ENCODE data around the gene OR2G2. TPM values are rescaled to one million over a fixed set of nuclear protein-coding genes. Genes with fewer than 3 reads are reported as not detected.

The OR2G2 gene
- total and polyA plus RNA-seq, 2 of the 8 experiments (the other 6 are each of a cell fraction or from before 2014, with no cell fraction given), result not detected

DNA sequence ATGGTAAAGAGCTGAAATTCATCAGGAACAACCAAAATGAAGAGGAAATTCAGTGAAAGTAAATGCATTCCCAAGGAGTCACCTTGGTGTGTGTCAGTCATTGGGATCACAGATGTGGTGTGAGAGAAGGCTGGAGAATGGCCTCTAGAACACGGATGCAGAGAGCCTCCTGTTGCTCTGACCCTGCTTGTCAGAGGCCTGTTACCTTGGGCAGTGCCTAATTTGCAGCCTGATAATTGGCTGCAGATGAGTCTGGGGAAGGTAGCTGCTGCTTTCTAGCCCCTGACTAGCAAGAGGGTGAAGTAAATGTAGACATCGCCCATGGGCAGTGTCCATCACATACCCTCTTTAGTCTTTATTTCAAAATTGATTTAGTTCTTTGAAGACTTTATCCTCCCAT is 35.9 kb upstream of the OR2G2 start (continued):
- TF ChIP-seq, protein P1, sequence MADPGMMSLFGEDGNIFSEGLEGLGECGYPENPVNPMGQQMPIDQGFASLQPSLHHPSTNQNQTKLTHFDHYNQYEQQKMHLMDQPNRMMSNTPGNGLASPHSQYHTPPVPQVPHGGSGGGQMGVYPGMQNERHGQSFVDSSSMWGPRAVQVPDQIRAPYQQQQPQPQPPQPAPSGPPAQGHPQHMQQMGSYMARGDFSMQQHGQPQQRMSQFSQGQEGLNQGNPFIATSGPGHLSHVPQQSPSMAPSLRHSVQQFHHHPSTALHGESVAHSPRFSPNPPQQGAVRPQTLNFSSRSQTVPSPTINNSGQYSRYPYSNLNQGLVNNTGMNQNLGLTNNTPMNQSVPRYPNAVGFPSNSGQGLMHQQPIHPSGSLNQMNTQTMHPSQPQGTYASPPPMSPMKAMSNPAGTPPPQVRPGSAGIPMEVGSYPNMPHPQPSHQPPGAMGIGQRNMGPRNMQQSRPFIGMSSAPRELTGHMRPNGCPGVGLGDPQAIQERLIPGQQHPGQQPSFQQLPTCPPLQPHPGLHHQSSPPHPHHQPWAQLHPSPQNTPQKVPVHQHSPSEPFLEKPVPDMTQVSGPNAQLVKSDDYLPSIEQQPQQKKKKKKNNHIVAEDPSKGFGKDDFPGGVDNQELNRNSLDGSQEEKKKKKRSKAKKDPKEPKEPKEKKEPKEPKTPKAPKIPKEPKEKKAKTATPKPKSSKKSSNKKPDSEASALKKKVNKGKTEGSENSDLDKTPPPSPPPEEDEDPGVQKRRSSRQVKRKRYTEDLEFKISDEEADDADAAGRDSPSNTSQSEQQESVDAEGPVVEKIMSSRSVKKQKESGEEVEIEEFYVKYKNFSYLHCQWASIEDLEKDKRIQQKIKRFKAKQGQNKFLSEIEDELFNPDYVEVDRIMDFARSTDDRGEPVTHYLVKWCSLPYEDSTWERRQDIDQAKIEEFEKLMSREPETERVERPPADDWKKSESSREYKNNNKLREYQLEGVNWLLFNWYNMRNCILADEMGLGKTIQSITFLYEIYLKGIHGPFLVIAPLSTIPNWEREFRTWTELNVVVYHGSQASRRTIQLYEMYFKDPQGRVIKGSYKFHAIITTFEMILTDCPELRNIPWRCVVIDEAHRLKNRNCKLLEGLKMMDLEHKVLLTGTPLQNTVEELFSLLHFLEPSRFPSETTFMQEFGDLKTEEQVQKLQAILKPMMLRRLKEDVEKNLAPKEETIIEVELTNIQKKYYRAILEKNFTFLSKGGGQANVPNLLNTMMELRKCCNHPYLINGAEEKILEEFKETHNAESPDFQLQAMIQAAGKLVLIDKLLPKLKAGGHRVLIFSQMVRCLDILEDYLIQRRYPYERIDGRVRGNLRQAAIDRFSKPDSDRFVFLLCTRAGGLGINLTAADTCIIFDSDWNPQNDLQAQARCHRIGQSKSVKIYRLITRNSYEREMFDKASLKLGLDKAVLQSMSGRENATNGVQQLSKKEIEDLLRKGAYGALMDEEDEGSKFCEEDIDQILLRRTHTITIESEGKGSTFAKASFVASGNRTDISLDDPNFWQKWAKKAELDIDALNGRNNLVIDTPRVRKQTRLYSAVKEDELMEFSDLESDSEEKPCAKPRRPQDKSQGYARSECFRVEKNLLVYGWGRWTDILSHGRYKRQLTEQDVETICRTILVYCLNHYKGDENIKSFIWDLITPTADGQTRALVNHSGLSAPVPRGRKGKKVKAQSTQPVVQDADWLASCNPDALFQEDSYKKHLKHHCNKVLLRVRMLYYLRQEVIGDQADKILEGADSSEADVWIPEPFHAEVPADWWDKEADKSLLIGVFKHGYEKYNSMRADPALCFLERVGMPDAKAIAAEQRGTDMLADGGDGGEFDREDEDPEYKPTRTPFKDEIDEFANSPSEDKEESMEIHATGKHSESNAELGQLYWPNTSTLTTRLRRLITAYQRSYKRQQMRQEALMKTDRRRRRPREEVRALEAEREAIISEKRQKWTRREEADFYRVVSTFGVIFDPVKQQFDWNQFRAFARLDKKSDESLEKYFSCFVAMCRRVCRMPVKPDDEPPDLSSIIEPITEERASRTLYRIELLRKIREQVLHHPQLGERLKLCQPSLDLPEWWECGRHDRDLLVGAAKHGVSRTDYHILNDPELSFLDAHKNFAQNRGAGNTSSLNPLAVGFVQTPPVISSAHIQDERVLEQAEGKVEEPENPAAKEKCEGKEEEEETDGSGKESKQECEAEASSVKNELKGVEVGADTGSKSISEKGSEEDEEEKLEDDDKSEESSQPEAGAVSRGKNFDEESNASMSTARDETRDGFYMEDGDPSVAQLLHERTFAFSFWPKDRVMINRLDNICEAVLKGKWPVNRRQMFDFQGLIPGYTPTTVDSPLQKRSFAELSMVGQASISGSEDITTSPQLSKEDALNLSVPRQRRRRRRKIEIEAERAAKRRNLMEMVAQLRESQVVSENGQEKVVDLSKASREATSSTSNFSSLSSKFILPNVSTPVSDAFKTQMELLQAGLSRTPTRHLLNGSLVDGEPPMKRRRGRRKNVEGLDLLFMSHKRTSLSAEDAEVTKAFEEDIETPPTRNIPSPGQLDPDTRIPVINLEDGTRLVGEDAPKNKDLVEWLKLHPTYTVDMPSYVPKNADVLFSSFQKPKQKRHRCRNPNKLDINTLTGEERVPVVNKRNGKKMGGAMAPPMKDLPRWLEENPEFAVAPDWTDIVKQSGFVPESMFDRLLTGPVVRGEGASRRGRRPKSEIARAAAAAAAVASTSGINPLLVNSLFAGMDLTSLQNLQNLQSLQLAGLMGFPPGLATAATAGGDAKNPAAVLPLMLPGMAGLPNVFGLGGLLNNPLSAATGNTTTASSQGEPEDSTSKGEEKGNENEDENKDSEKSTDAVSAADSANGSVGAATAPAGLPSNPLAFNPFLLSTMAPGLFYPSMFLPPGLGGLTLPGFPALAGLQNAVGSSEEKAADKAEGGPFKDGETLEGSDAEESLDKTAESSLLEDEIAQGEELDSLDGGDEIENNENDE (IDR thresholded peaks at IDR 0.05; ENCODE audit: insufficient replicate concordance, low read length), result no peak
